Subcutaneous adipose tissue (tissue), 4 donors: ENCODE measurements around the gene COL15A1. TPM values are rescaled to one million over a fixed set of nuclear protein-coding genes. Genes with fewer than 3 reads are reported as not detected.

Experiments used
- total RNA-seq, 4 donors: library from RNA; depleted of rRNA; stranded (reverse); fragments of >200 nt; gene quantifications; one replicate each; pipeline ENCODE4 v1.1.0, GENCODE V29; 2016
- TF ChIP-seq, protein P1 (sequence below): fragments of 450-650 bp; IDR thresholded peaks from one replicate; pipeline ENCODE4 v1.5.1; 2016; ENCODE audit warnings: low read depth, mild to moderate bottlenecking, control low read depth, antibody characterized with exemption, moderate library complexity

Gene COL15A1
- total RNA-seq, 4 donors from 2014 or later: 21.2 to 85.5 (median 59.4) TPM

DNA sequence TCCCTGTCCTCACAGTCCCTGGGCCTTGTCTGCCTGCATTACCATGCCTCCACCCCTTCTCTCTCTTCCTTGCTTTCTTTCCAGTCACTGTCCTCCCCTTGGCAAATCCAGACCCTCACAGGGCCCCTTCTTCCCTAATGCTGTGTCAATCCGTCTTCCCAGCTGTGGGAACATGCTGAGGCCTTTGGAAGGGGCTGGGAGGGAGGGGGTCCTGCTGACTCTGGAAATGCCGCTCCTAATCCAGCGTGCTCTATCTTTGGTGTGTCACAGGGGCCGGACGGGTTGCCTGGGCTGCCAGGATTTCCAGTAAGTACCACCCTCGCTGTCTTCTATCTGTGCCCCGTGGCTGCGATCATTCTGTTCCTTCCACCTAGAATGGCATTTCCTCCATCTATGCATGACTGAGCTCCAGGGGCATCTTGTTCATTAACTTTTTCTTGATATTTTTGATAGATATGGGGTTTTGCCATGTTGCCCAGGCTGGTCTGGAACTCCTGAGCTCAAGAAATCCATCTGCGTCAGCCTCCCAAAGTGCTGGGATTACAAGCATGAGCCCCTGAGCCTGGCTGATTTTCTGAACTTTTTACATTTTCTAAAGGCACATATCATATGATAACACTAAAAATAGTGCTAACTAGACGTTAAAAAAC lies 96.7 kb downstream of the COL15A1 start:
- TF ChIP-seq, protein P1, sequence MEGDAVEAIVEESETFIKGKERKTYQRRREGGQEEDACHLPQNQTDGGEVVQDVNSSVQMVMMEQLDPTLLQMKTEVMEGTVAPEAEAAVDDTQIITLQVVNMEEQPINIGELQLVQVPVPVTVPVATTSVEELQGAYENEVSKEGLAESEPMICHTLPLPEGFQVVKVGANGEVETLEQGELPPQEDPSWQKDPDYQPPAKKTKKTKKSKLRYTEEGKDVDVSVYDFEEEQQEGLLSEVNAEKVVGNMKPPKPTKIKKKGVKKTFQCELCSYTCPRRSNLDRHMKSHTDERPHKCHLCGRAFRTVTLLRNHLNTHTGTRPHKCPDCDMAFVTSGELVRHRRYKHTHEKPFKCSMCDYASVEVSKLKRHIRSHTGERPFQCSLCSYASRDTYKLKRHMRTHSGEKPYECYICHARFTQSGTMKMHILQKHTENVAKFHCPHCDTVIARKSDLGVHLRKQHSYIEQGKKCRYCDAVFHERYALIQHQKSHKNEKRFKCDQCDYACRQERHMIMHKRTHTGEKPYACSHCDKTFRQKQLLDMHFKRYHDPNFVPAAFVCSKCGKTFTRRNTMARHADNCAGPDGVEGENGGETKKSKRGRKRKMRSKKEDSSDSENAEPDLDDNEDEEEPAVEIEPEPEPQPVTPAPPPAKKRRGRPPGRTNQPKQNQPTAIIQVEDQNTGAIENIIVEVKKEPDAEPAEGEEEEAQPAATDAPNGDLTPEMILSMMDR: no peak

DNA sequence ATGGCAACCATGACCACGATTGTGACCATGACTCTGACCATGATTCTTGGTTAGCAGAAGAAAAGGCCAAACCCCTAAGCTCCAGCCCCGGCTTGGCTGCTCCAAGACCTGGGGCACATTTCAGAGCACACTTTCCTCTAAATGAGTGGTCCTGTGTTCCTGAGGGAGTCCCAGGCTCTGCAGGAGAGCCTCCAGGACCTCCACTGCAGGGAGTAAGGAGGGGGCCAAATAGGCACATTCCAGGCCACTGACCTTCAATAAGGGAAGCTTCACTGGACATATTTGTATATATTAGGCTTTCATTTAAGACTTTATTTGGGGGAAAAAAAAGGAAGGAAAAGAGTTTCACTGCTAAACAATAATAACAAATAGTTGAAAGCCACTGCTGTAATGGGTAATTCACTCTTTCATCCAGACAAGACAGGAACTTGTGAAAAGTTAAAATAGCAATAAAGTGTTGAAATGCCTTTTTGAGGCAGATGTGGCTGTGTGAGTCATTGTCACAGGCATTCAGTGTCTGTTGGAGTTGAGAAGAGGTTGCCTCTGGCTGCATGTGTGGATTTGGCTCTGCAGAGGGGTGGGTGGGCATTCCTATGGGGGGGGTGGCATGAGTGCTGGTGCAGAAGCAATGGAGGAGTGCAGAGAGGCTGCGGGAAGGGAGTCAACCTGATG lies 97.3 kb downstream of the COL15A1 start:
- TF ChIP-seq, protein P1: no peak

DNA sequence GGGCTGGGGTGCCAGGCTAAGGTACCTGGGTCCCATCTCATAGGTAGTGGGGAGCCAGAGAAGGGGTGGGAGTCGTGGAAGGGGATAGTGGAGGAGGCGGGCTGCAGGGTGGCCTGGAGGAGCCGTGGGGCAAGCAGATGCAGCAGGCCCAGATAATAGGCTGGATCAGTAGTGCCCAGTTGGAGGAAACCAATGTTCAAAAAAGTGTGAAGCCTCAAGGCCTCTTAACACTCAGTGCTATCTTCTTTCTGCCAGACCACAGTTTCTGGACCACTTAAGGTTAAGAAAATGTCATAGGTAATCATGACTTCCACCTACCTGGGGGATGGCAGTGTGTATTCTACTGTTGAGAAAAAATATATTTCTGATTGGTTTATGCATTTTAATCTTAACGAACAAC lies 97.9 kb downstream of the COL15A1 start:
- TF ChIP-seq, protein P1: no peak

DNA sequence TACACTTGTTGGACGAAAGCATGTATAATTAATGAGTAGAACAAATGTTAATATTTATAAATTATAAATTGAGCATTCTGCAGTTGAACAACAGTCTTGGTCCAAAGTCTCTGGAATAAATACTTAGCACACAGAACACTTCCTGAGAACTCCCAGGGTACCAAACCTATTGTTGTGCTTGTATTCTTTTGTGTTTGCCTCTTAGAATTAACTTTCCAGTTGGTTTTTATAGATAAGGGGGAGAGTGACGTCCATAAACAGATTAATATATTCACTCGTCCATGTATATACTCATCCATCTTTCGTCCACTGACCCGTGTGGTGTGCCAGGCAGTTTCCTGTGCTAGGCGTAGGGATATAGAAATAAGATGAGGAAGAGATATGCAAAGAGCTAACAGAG lies 98.9 kb downstream of the COL15A1 start:
- TF ChIP-seq, protein P1: no peak

DNA sequence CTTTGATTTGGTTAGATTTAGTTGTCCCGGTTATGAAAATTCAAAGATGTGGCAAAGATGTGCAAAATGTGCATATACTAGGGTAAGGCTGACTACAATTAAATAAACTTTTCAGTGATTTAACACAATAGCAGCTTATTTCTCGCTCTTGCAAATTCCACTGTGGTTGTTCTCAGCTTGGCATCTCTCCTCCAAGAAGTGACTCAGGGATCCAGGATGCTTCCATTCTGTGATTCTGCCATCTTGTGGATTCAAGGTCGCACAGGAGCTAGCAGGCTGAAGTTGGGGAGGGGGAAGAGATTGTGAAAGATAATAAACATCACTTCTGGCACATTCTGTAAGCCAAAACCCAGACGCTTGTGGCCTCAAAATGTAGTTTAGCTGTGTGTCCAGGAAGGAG lies 101.1 kb downstream of the COL15A1 start:
- TF ChIP-seq, protein P1: no peak

DNA sequence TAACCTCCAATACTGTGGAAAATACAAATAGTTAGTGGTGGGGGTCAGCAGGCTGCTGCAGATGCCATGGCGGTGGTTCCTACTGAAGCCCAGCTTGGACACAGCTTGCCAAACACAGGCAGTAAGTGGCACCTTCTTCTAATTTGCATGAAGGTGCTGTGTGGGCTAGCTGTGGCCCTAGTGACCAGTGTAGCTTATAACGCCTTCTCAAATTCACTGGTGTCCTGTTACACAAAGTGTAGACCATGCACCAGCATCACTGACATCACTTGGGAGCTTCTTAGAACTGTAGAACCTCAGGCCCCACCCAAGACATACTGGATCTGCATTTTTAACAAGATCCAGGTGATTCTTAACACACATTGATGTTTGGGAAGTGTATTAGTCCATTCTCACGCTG lies 102.4 kb downstream of the COL15A1 start:
- TF ChIP-seq, protein P1: no peak

DNA sequence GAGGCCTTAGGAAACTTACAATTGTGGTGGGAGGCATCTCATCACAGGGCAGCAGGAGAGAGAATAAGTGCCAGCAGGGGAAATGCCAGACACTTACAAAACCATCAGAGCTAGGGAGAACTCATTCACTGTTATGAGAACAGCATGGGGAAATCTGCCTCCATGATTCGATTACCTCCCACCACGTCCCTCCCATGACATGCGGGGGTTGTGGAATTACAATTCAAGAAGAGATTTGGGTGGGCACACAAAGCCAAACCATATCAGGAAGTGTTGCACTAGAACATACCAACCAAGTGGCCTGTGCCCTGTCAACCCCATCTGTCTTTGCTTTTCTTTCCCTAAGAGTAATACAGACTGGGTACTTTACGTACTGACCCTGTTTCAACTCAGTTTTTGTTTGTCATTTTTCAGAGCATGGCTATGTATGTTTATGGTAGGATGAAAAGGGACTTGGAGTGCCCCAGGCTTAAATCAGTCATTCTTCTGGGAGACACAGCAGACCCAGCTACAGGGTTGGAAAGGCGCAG lies 102.9 kb downstream of the COL15A1 start:
- TF ChIP-seq, protein P1: no peak
